ENCODE data around the gene FBXL12.
A peak's percentile ranks its signal among the peaks of the same experiment; 100 is the strongest.

The FBXL12 gene

GRCh38 chr19:9782338-9782737 lies 36.5 kb downstream of the FBXL12 start:
- no peak for TF ChIP-seq CTCF (IDR thresholded peaks at IDR 0.05; ENCODE audit: extremely low read depth, missing control alignments)
- DNase-seq (ENCODE audit: low spot score): no peak

- peak; percentile 93 for DNase-seq (ENCODE audit: low spot score)
Measured at GRCh38 chr19:9768175-9769112, 50.4 kb downstream of the FBXL12 start, which contains the start of gene ZNF846. ZNF846 (minus strand) TSS chr19:9768738; CDS start chr19:9764950, 3,788 bp downstream.

More at GRCh38 chr19:9768175-9769112, 50.4 kb downstream of the FBXL12 start, which contains the start of gene ZNF846:
- no peak for TF ChIP-seq CTCF (IDR thresholded peaks at IDR 0.05; ENCODE audit: extremely low read depth, missing control alignments)

All from GM20000 (cell line).